Bronchial smooth muscle cell (primary cell): Measurements from ENCODE around the gene SLC35F4. TPM values are rescaled to one million over a fixed set of nuclear protein-coding genes. Genes with fewer than 3 reads are reported as not detected.

Experiments used
- total RNA-seq: library from RNA; depleted of rRNA; stranded (reverse); fragments of >200 nt; gene quantifications from 2 replicates; pipeline ENCODE4 v1.2.1, GENCODE V29; 2014

Gene SLC35F4
- total RNA-seq: 0.26 TPM in 1 of 2 replicates, not detected in the other

DNA sequence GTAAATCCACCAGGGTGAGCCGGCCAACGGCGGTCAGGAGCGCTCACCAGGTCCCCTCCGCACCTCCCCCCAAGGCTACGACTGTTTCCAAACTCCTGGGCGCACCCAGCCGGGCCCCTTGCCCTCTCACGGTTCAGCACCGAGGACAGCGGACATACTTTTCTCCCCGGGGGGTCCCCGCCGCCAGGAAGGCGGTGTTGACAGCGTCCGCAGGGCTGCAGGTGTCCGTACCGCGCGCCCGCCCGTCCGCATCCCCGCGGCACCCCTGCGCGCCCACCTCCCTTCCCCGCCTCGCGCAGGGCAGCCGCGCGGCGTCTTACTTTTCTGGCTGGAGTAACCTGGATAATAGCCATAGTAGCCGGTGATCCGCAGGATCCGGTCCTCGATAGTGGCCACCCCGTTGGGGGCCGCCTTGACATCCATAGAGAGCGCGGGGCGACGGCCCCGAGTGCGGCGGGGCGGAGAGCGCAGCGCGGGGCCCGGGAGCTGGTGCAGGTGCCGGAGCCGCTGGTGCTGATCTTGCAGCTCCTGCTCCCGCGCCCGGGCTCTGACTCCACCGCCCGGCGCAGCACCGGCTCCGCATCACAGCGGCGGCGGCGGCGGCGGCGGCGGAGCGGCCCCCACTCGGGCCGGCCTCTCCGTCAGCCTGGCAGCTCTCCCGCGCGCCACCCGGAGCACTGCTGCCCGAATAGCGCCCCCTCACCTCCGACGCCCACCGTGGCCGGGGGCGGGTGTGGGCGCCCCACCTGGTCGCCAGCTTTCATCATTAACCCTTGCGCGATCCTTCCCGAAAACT is at the start of gene SLC35F4:
SLC35F4 (minus strand) TSS at position 690 of the 796 bp plus-strand sequence.

